NOMO-1 treated with dmso at 0.1 percent for 144 hours (cell line): ENCODE data around the gene MYO1B.
A peak's percentile ranks its signal among the peaks of the same experiment; 100 is the strongest.

Experiments used
- DNase-seq: peaks from one replicate; lab custom pipeline; 2025; ENCODE audit not compliant: unreplicated experiment; lab: John Stamatoyannopoulos, UW

Gene MYO1B

GRCh38 chr2:191245046-191245868 lies at the start of gene MYO1B:
TSS of gene MYO1B (plus strand) at chr2:191245404. CDS start at chr2:191276896, 31,492 bp downstream.
- peak; percentile 62 for DNase-seq

- DNase-seq, result no peak
These were observed 48.1 kb upstream of the MYO1B start for GRCh38 chr2:191197096-191197495.

- DNase-seq, result no peak
These were observed 46.9 kb upstream of the MYO1B start for GRCh38 chr2:191198271-191198670.

GRCh38 chr2:191199929-191200512 lies 45.2 kb upstream of the MYO1B start:
- DNase-seq, result no peak

- no peak for DNase-seq
These were observed 44.3 kb upstream of the MYO1B start for GRCh38 chr2:191200910-191201309.

GRCh38 chr2:191202209-191202721 lies 42.9 kb upstream of the MYO1B start:
- DNase-seq, result no peak

- no peak for DNase-seq
These were observed 42.3 kb upstream of the MYO1B start for GRCh38 chr2:191202881-191203397.

GRCh38 chr2:191204433-191204832 lies 40.8 kb upstream of the MYO1B start:
- no peak for DNase-seq

GRCh38 chr2:191206613-191207471 lies 38.4 kb upstream of the MYO1B start:
- DNase-seq, result no peak

- DNase-seq, result no peak
These were observed 35.9 kb upstream of the MYO1B start for GRCh38 chr2:191209340-191209739.

- no peak for DNase-seq
These were observed 33.1 kb upstream of the MYO1B start for GRCh38 chr2:191212119-191212518.

GRCh38 chr2:191213333-191213732 lies 31.9 kb upstream of the MYO1B start:
- no peak for DNase-seq

- DNase-seq, result no peak
These were observed 30.0 kb upstream of the MYO1B start for GRCh38 chr2:191215230-191215629.

GRCh38 chr2:191215666-191216065 lies 29.5 kb upstream of the MYO1B start:
- no peak for DNase-seq

- DNase-seq, result no peak
These were observed 27.6 kb upstream of the MYO1B start for GRCh38 chr2:191217580-191217979.

GRCh38 chr2:191218292-191218898 lies 26.8 kb upstream of the MYO1B start:
- DNase-seq, result no peak

- DNase-seq, result peak; percentile 8
These were observed 24.5 kb upstream of the MYO1B start for GRCh38 chr2:191220671-191221070.

GRCh38 chr2:191221666-191222065 lies 23.5 kb upstream of the MYO1B start:
- DNase-seq, result no peak

- DNase-seq, result peak; percentile 44
These were observed 22.7 kb upstream of the MYO1B start for GRCh38 chr2:191222507-191222906.

GRCh38 chr2:191222952-191223351 lies 22.3 kb upstream of the MYO1B start:
- no peak for DNase-seq

- DNase-seq, result no peak
These were observed 20.1 kb upstream of the MYO1B start for GRCh38 chr2:191225126-191225525.
